ENCODE results near the gene RAP1GAP.

RAP1GAP gene

GRCh38 chr1:21662426-21663247, 6.5 kb downstream of the RAP1GAP start:
- DNase-seq (ENCODE audit: low spot score), result no peak

DNA sequence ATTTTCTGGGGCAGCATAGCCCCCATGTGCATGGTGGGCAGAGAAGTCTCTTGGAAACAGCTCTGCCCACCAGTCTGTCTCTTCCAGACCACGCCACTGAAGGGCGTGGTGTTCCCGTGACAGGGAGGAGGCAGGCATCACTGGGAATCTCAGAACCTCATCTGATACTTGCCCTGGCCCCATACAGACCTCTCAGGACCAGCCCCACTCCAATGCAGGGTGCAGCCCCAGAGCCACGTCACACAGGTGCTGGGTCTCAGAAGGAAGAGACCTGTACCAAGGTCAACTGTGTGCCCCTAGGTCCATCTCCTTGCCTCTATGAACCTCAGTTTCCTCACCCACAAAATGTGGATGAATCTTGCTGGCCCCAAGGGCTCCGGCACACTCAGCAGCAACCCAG, 7.3 kb downstream of the RAP1GAP start:
- no peak for DNase-seq (ENCODE audit: low spot score)

- DNase-seq (ENCODE audit: low spot score), result no peak
Measured at GRCh38 chr1:21659924-21660326, 9.2 kb downstream of the RAP1GAP start.

DNA sequence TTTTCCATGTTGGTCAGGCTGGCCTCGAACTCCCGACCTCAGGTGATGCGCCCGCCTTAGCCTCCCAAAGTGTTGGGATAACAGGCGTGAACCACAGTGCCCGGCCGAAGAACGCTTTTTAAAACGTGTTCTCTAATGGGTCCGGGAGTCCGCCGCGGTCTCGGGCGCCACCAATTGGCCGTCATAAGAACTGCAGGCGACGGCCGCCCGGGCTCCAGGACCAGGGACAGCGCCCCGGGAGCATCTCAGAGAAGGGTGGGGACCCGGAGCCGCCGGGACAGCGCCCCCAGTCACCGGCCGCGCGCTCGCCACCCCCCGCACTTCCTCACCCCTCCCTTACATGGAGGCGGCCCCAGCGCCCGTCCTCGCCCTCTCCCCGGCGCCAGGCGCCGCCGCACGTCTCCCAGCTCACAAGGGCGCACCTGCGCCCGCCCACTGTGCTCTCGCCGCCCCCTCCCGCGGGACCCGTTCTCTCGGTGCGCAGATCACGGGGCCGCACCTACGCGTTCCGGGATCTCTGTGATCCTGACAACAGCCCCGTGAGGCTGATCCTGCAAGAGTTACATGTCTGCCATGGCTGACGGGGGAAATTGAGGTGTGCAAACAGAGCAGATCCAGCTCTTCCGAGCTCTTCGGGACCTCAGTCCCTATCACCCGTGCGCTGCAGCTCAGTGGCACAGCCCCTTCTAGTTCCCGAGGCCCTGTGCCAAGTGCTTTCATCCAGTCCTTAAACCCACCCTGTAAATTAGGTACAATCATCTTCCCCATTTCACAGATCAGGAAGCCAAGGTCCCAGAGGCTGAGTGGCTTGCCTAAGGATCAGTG, 9.8 kb downstream of the RAP1GAP start:
- peak; percentile 85 for DNase-seq (ENCODE audit: low spot score)

DNA sequence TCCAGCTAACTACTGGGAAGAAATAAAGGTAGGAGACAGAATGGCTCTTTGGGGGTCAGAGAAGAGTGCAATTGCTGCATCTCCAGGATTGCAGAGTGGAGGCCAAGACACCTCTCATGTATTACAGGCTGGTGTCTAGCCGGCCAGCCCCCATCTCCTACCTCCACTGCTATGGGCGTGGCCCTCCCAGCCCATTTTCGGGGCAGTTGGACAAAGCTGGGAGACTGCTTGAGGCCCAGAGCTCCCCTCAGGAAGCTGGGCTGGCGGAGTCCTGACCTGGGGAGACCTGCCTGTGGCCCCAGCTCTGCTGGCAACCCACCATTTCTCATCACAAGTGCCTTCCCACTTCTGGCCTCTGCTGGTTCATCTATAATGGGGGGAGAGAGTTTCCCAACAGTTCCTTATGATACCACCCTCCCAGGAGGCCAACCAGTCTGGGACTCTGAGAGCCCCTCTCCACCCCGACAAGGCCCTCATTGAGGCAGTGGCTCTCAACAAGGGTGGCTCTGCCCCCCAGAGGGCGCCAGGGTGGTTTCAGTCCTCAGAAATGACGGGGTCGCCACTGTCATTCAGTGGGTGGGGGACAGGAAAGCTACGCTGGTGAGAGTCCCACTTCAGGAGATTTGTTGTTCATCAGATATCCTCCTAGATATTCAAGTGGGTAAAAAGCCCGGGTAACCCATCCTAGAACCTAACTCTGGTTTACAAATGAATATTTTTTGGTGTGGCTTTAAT, 11.5 kb downstream of the RAP1GAP start:
- DNase-seq (ENCODE audit: low spot score), result no peak

GRCh38 chr1:21655748-21656147, 13.4 kb downstream of the RAP1GAP start:
- no peak for DNase-seq (ENCODE audit: low spot score)

GRCh38 chr1:21655259-21655658, 13.9 kb downstream of the RAP1GAP start:
- no peak for DNase-seq (ENCODE audit: low spot score)

GRCh38 chr1:21654209-21654608, 14.9 kb downstream of the RAP1GAP start:
- DNase-seq (ENCODE audit: low spot score), result no peak

- peak; percentile 94 for DNase-seq (ENCODE audit: low spot score)
Measured at GRCh38 chr1:21653744-21654100, 15.4 kb downstream of the RAP1GAP start.

DNA sequence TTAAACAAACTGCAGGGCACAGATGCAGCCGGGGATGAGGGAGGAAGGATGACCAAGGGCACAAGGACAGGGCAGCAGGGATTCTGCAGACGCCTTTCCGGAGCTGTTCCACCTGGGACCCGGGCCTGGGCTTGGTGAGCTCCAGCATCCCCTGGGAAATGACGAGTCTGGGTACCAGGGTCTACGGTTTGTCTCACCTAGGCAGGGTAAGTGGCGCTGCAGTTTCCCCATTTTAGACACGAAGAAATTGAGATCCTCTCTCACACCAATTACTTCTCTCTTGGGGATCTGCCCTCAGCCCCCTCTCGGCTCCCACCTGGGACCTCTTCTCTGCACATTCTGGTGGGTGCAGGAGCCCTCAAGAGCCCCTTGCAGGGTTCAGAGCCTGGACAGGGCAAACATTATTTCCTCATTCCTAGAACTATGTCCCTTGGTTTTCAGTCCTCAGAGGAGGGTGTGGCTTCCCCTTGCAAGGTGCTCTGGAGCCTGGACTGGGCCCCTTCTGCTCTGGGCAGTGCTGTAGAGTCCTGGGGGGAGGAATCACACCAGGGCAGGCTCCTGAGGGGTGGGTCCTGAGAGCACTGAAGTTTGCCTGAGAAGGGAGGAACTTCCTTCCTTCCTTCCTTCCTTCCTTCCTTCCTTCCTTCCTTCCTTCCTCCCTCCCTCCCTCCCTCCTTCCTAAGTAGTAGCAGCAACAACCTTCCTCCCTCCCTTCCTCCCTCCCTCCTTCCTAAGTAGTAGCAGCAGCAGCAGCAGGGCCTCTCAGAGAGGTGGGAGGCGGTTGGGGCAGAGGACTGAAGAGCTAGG, 16.0 kb downstream of the RAP1GAP start:
- DNase-seq (ENCODE audit: low spot score), result no peak

- no peak for DNase-seq (ENCODE audit: low spot score)
Measured at GRCh38 chr1:21652101-21652936, 16.8 kb downstream of the RAP1GAP start.

DNA sequence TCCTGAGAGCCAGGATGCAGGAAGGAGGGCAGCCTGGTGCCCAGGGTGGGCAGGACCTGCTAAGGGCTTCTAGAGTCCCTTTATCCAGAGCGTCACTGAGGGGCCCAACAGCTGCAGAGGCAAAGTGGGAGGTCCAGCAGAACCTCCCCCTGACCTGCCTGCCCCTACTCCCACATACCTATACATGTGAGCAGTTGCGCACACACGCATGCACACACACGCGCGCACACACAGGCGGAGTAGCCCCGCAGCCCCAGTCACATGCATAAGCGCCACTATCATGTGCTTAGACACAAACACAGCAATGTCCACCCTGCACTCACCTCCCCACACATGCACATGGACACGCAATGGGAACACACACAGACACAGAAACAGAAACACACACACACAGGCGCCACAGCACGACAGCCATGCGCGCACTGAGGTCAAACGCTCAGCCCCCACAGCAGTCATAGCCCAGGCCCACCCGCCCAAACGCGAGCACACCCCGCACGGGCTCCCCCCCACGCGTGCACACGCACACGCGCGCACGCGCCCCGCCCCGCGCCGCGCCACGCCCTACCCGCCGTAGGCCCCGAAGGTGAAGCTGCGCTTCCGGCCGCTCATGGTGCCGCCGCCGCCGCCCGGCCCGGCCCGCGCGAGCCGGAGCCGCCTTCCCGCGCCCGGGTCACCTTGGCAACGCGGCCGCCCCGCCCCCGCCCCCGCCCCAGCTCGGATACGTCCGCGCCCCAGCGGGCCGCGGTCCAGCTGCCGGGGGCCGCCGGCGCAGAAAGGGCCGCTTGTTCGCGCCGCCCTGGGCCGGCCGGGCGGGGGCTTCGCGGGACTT, 17.7 kb downstream of the RAP1GAP start:
- DNase-seq (ENCODE audit: low spot score), result no peak

GRCh38 chr1:21650400-21650799, 18.8 kb downstream of the RAP1GAP start:
- no peak for DNase-seq (ENCODE audit: low spot score)

DNA sequence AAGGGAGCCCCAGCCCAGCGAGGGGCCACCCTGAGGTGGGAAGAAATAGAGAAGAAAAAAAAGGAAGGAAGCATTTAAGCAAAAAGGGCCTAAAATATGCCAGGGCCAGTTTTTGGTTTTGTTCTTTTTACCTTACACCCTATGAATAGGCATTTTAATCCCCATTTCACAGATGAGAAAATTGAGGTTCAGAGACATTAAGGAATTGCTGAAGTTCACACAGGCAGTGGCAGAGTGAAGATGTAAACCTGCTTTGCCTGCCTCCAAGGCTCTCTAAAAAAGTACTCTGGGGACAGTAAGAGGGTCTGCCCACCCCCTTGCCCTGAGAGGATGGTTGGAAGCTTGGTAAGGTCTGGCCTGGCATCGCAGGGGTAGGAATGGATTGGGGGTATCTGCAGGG, 19.8 kb downstream of the RAP1GAP start:
- DNase-seq (ENCODE audit: low spot score), result no peak

GRCh38 chr1:21648791-21649190, 20.4 kb downstream of the RAP1GAP start:
- no peak for DNase-seq (ENCODE audit: low spot score)

- DNase-seq (ENCODE audit: low spot score), result no peak
Measured at GRCh38 chr1:21648352-21648730, 20.8 kb downstream of the RAP1GAP start.

DNA sequence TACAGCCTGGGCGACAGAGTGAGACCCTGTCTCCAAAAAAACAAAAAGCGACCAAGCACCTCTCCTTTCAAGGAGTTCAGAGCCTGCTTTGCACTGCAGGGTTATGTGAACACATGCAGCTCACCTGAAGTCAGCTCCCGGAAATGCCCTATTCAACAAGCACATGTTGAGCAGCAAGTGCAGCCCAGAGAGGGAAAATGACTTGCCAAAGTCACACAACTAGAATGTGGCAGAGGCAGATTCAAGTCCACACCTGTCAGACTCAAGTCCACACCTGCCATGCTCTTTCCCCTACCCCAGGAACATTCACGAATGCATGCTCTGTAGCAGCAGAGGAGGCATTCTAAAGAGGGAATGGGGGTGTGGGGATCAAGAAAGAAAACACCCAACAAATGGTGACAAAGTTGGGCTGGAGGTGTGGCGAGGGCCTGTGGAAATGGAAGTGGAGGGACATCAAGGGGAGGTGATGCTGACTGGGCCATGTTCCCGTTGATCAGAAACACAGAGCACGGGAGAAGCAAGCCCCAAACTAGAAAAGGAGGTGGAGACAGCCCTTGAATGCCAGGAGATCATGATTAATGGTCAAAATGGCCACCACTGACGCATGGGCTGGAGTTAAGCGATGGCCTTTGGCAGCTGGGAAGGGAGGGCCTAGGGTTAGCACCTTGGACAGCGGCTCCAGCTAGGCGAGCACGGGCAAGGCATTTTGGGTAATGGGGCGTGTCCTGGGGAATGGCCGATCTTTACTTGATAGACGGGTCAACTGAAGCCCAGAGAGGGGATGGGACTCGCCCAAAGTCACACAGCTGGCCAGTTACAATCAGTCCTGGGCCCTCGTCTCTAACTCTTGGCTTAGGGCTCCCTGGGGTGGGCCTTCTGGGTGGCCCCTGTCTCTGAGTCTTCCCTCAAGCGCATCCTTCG, 21.5 kb downstream of the RAP1GAP start:
- DNase-seq (ENCODE audit: low spot score), result no peak

- DNase-seq (ENCODE audit: low spot score), result no peak
Measured at GRCh38 chr1:21645550-21645949, 23.6 kb downstream of the RAP1GAP start.

DNA sequence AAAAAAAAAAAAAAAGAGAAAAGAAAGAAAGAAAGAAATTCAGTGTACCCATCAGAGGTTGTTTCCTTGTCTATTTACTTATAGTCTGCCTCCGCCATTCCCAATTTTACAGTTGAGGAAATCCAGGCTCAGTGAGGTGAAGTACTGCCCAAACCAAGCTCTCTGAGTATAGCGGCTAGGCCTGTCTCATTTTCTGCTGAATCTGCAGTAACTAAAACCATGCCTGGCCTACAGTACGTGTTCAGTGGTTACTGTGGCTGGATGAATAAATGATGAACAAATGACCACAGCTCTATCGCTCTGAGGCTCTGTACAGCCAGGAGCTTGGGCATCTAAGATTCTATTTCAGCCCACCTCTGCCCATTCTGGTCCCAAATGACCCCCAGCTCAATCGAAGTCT, 24.3 kb downstream of the RAP1GAP start:
- DNase-seq (ENCODE audit: low spot score), result no peak

Data from putamen (tissue), 1 donor.